SK-N-SH treated with all-trans-retinoic acid at 6 μM for 48 hours (cell line): Measurements from ENCODE around the gene PRKG1.

ENCODE experiments used
- ATAC-seq: fragments of 200-7000 bp; cut with Tn5 transposase; 3 replicates; pipeline ENCODE4 v1.9.1; 2020; ENCODE audit warnings: mild to moderate bottlenecking, moderate library complexity
- ARNTL ChIP-seq: fragments of 450-650 bp; formaldehyde crosslinking; IDR thresholded peaks from 2 replicates; pipeline ENCODE4 v1.5.0; 2020; ENCODE audit warnings: low read depth, mild to moderate bottlenecking, moderate library complexity, borderline replicate concordance
- BACH2 ChIP-seq: fragments of 250-450 bp; sonication (Bioruptor Pico); IDR thresholded peaks from 2 replicates; pipeline ENCODE4 v1.9.0; 2021; ENCODE audit warnings: mild to moderate bottlenecking, borderline replicate concordance
- ESRRG ChIP-seq: fragments of 250-450 bp; sonication (Bioruptor Pico); IDR thresholded peaks from 2 replicates; pipeline ENCODE4 v1.6.1; 2021; ENCODE audit warnings: mild to moderate bottlenecking
- GLIS3 ChIP-seq: fragments of 250-450 bp; sonication (Bioruptor Pico); IDR thresholded peaks from 2 replicates; pipeline ENCODE4 v1.5.0; 2020; ENCODE audit warnings: mild to moderate bottlenecking, moderate library complexity
- ISL1 ChIP-seq: fragments of 250-450 bp; sonication (Bioruptor Pico); IDR thresholded peaks from 2 replicates; pipeline ENCODE4 v2.1.2; 2022; ENCODE audit warnings: mild to moderate bottlenecking, moderate library complexity
- PPARA ChIP-seq: fragments of 250-450 bp; sonication (Bioruptor Pico); IDR thresholded peaks from 2 replicates; pipeline ENCODE4 v1.5.0; 2020; ENCODE audit warnings: mild to moderate bottlenecking, borderline replicate concordance
- RARB ChIP-seq: fragments of 250-450 bp; sonication (Bioruptor Pico); IDR thresholded peaks from 2 replicates; pipeline ENCODE4 v1.8.0; 2021; ENCODE audit warnings: mild to moderate bottlenecking, moderate library complexity
- TOX ChIP-seq: fragments of 250-450 bp; sonication (Bioruptor Pico); IDR thresholded peaks from 2 replicates; pipeline ENCODE4 v1.8.0; 2021; ENCODE audit warnings: mild to moderate bottlenecking, moderate library complexity, borderline replicate concordance
- ZC3H10 ChIP-seq: fragments of 250-450 bp; sonication (Bioruptor Pico); IDR thresholded peaks from 2 replicates; pipeline ENCODE4 v1.5.1; 2021; ENCODE audit warnings: mild to moderate bottlenecking, moderate library complexity
- ZFP3 ChIP-seq: fragments of 250-450 bp; sonication (Bioruptor Pico); IDR thresholded peaks from 2 replicates; pipeline ENCODE4 v1.5.0; 2020; ENCODE audit warnings: mild to moderate bottlenecking, moderate library complexity
- ZFP30 ChIP-seq: fragments of 450-650 bp; formaldehyde crosslinking; IDR thresholded peaks from 2 replicates; pipeline ENCODE4 v1.5.0; 2022; ENCODE audit warnings: mild to moderate bottlenecking, moderate library complexity
- ZNF565 ChIP-seq: fragments of 450-650 bp; formaldehyde crosslinking; conservative IDR thresholded peaks from 2 replicates; pipeline ENCODE4 v1.5.0; 2020; ENCODE audit warnings: low read depth, mild to moderate bottlenecking, moderate library complexity
- ZNF70 ChIP-seq: fragments of 450-650 bp; formaldehyde crosslinking; IDR thresholded peaks from 2 replicates; pipeline ENCODE4 v1.5.0; 2020; ENCODE audit warnings: mild to moderate bottlenecking, moderate library complexity
- TF ChIP-seq, protein P1 (sequence below): fragments of 250-450 bp; sonication (Bioruptor Pico); IDR thresholded peaks from 2 replicates; pipeline ENCODE4 v1.5.1; 2020; ENCODE audit warnings: low read depth, mild to moderate bottlenecking, moderate library complexity
- TF ChIP-seq, protein P2 (sequence below): fragments of 250-450 bp; sonication (Bioruptor Pico); IDR thresholded peaks from 2 replicates; pipeline ENCODE4 v1.8.0; 2020; ENCODE audit warnings: mild to moderate bottlenecking, moderate library complexity, borderline replicate concordance
- TF ChIP-seq, protein P3 (sequence below): fragments of 250-450 bp; sonication (Bioruptor Pico); IDR thresholded peaks from 2 replicates; pipeline ENCODE4 v1.5.0; 2020; ENCODE audit warnings: mild to moderate bottlenecking, moderate library complexity
- TF ChIP-seq, protein P4 (sequence below): fragments of 250-450 bp; sonication (Bioruptor Pico); IDR thresholded peaks from 2 replicates; pipeline ENCODE4 v1.5.1; 2021; ENCODE audit warnings: mild to moderate bottlenecking, moderate library complexity
- TF ChIP-seq, protein P5 (sequence below): fragments of 250-450 bp; sonication (Bioruptor Pico); IDR thresholded peaks from 2 replicates; pipeline ENCODE4 v1.8.0; 2021; ENCODE audit warnings: low read depth, mild to moderate bottlenecking, moderate library complexity, borderline replicate concordance

The PRKG1 gene

DNA sequence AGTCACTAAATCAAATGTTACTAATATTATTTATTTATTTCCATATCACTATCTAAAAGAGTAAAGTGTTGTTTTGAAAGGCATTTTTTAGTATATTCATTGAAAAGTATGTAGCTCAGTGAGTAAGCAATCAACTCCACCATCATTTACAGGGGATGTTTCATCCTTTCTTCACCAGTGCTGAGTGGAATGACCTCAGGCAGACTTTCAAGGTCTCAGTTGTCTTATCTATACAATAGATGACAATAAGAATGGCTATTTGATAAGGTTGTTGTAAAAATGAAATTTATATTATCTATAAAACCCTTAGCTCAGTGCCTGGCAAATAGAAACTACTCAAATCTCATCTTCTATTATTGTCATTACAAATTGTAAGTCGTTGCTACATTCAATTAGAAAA, 829.4 kb downstream of the PRKG1 start (continued):
- no peak for TF ChIP-seq ARNTL (CRISPR knock-in tag)

DNA sequence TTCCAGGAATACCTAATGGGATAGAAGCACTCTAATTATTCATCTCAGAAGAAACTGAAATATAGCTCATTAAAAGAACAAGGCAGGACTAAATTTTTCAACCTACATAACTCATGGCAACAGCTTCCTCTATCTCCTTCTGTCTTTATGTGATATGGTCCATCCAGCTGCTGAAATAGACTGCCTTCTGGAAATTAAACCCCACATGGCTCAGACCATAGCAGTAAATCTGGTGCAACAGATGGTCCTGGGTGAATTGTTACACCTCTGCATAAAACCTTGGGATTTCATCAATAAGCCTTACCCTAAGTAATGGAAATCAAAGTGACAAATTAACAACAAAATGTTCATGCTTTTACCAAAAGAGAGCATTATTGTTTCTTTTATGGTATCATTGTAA, 830.7 kb downstream of the PRKG1 start:
- TF ChIP-seq PPARA (no peak), ESRRG (CRISPR knock-in tag) (no peak), ISL1 (CRISPR knock-in tag) (no peak)
- TF ChIP-seq, protein P1, sequence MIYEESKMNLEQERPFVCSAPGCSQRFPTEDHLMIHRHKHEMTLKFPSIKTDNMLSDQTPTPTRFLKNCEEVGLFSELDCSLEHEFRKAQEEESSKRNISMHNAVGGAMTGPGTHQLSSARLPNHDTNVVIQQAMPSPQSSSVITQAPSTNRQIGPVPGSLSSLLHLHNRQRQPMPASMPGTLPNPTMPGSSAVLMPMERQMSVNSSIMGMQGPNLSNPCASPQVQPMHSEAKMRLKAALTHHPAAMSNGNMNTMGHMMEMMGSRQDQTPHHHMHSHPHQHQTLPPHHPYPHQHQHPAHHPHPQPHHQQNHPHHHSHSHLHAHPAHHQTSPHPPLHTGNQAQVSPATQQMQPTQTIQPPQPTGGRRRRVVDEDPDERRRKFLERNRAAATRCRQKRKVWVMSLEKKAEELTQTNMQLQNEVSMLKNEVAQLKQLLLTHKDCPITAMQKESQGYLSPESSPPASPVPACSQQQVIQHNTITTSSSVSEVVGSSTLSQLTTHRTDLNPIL (CRISPR knock-in tag), result no peak
- ATAC-seq, result no peak

DNA sequence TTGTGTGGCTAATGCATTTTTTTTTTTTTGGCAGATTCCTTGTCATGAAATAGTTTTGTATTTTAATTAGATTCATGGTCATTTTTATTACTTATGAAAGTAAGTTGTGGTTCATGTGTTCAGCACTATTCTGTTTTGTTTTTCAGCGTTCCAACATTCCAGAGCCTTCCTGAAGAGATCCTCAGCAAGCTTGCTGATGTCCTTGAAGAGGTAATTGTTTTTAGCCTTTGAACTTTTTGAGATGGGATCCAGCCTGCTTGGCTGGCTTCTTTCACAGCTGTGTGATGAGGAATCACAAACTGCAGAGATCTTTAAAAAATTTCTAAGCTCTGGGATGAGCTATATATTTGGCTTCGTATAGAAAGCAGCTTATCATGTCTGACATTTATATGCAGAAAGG, 833.1 kb downstream of the PRKG1 start:
- TF ChIP-seq ISL1 (CRISPR knock-in tag), result peak; percentile 50
- TF ChIP-seq ESRRG (CRISPR knock-in tag), result no peak
- TF ChIP-seq, all 23 proteins: peak for 1
- 0 out of 3 replicates have a peak, but pooled peaks have one; percentile 32 for ATAC-seq

DNA sequence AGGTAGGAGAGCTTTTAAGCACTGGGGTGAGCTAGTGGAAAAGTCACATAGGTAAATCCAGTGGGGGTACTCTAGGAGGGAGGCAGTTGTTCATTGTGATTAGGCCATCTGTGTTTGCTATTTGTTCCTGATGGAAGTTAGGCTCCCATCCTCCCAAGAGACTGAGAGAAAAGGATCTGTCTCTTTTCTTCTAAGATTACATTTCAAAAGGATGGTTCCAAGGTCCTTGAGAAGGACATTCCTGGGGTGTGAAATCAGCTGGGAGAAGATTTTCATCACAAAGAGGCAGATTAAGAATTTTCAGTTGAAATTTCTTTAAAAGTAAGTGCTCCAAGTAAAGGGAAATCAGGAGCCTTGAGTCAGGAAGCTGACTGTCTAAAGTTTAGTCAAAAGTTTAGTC, 835.9 kb downstream of the PRKG1 start:
- TF ChIP-seq, protein P1 (CRISPR knock-in tag), result no peak
- TF ChIP-seq, protein P2, sequence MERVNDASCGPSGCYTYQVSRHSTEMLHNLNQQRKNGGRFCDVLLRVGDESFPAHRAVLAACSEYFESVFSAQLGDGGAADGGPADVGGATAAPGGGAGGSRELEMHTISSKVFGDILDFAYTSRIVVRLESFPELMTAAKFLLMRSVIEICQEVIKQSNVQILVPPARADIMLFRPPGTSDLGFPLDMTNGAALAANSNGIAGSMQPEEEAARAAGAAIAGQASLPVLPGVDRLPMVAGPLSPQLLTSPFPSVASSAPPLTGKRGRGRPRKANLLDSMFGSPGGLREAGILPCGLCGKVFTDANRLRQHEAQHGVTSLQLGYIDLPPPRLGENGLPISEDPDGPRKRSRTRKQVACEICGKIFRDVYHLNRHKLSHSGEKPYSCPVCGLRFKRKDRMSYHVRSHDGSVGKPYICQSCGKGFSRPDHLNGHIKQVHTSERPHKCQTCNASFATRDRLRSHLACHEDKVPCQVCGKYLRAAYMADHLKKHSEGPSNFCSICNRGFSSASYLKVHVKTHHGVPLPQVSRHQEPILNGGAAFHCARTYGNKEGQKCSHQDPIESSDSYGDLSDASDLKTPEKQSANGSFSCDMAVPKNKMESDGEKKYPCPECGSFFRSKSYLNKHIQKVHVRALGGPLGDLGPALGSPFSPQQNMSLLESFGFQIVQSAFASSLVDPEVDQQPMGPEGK (CRISPR knock-in tag), result no peak
- no peak for TF ChIP-seq ZFP3 (CRISPR knock-in tag)
- no peak for TF ChIP-seq ZNF70 (CRISPR knock-in tag)
- TF ChIP-seq, protein P3, sequence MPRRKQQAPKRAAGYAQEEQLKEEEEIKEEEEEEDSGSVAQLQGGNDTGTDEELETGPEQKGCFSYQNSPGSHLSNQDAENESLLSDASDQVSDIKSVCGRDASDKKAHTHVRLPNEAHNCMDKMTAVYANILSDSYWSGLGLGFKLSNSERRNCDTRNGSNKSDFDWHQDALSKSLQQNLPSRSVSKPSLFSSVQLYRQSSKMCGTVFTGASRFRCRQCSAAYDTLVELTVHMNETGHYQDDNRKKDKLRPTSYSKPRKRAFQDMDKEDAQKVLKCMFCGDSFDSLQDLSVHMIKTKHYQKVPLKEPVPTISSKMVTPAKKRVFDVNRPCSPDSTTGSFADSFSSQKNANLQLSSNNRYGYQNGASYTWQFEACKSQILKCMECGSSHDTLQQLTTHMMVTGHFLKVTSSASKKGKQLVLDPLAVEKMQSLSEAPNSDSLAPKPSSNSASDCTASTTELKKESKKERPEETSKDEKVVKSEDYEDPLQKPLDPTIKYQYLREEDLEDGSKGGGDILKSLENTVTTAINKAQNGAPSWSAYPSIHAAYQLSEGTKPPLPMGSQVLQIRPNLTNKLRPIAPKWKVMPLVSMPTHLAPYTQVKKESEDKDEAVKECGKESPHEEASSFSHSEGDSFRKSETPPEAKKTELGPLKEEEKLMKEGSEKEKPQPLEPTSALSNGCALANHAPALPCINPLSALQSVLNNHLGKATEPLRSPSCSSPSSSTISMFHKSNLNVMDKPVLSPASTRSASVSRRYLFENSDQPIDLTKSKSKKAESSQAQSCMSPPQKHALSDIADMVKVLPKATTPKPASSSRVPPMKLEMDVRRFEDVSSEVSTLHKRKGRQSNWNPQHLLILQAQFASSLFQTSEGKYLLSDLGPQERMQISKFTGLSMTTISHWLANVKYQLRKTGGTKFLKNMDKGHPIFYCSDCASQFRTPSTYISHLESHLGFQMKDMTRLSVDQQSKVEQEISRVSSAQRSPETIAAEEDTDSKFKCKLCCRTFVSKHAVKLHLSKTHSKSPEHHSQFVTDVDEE, result no peak
- no peak for TF ChIP-seq ESRRG (CRISPR knock-in tag)
- TF ChIP-seq RARB (CRISPR knock-in tag), result no peak
- no peak for TF ChIP-seq ISL1 (CRISPR knock-in tag)
- TF ChIP-seq ARNTL (CRISPR knock-in tag), result no peak
- TF ChIP-seq BACH2 (CRISPR knock-in tag), result no peak
- TF ChIP-seq TOX (CRISPR knock-in tag), result no peak
- TF ChIP-seq GLIS3, result no peak
- no peak for TF ChIP-seq ZNF565
- no peak for ATAC-seq

DNA sequence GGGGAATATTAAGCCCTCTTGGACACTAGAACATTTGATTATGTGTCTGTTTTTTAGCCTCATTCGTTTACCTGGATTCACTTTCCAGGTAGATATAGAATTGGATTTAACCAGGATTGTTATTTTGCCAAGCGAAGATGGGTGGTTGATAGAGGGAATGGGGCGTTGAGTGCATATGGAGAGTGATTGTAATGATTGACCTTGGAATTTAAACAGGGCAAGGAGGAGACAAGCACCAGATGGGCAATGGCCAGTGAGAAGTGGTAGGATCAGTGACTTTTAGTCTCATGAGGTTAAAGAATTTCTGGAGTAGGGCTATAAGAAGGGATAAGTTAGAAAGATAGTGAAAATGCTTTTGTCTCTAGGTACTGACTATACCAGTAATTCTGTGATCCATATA, 836.3 kb downstream of the PRKG1 start:
- no peak for ATAC-seq
- no peak for TF ChIP-seq RARB (CRISPR knock-in tag)
- TF ChIP-seq, protein P2 (CRISPR knock-in tag), result no peak
- TF ChIP-seq ZFP3 (CRISPR knock-in tag), result no peak
- no peak for TF ChIP-seq ZNF70 (CRISPR knock-in tag)
- no peak for TF ChIP-seq ESRRG (CRISPR knock-in tag)
- TF ChIP-seq ZFP30 (CRISPR knock-in tag), result no peak
- TF ChIP-seq, protein P4, sequence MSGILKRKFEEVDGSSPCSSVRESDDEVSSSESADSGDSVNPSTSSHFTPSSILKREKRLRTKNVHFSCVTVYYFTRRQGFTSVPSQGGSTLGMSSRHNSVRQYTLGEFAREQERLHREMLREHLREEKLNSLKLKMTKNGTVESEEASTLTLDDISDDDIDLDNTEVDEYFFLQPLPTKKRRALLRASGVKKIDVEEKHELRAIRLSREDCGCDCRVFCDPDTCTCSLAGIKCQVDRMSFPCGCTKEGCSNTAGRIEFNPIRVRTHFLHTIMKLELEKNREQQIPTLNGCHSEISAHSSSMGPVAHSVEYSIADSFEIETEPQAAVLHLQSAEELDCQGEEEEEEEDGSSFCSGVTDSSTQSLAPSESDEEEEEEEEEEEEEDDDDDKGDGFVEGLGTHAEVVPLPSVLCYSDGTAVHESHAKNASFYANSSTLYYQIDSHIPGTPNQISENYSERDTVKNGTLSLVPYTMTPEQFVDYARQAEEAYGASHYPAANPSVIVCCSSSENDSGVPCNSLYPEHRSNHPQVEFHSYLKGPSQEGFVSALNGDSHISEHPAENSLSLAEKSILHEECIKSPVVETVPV (CRISPR knock-in tag), result no peak
- no peak for TF ChIP-seq ARNTL (CRISPR knock-in tag)
- TF ChIP-seq, protein P5, sequence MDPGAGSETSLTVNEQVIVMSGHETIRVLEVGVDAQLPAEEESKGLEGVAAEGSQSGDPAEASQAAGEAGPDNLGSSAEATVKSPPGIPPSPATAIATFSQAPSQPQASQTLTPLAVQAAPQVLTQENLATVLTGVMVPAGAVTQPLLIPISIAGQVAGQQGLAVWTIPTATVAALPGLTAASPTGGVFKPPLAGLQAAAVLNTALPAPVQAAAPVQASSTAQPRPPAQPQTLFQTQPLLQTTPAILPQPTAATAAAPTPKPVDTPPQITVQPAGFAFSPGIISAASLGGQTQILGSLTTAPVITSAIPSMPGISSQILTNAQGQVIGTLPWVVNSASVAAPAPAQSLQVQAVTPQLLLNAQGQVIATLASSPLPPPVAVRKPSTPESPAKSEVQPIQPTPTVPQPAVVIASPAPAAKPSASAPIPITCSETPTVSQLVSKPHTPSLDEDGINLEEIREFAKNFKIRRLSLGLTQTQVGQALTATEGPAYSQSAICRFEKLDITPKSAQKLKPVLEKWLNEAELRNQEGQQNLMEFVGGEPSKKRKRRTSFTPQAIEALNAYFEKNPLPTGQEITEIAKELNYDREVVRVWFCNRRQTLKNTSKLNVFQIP, result no peak
- no peak for TF ChIP-seq TOX (CRISPR knock-in tag)
- no peak for TF ChIP-seq ZC3H10 (CRISPR knock-in tag)
- no peak for TF ChIP-seq BACH2 (CRISPR knock-in tag)
